K562 (cell line): ENCODE measurements around the gene MOG. TPM values are rescaled to one million over a fixed set of nuclear protein-coding genes. Genes with fewer than 3 reads are reported as not detected.
A peak's percentile ranks its signal among the peaks of the same experiment; 100 is the strongest.

Source experiments
- ASH1L ChIP-seq: fragments of 450-650 bp; IDR thresholded peaks from 2 replicates; pipeline ENCODE4 v1.6.1; 2018; ENCODE audit warnings: borderline replicate concordance, mild to moderate bottlenecking, low read depth; ENCODE audit not compliant: partially characterized antibody
- CEBPB ChIP-seq: fragments of 450-650 bp; IDR thresholded peaks from 2 replicates; pipeline ENCODE4 v1.6.1; 2016; ENCODE audit warnings: missing genetic modification characterization, missing compliant biosample characterization
- CREB1 ChIP-seq, 2 experiments: sonication (generic) in 1 of 2; formaldehyde crosslinking in 1 of 2; IDR thresholded peaks; 2 replicates each; pipeline versions ENCODE4 v1.6.1 to v1.8.0; 2012 to 2022; ENCODE audit warnings: inconsistent platforms in 1 of 2, mild to moderate bottlenecking in 1 of 2, missing genetic modification reagents in 1 of 2, moderate library complexity in 1 of 2
- EP300 ChIP-seq: IDR thresholded peaks from 2 replicates; pipeline ENCODE4 v1.6.1; 2012; ENCODE audit warnings: low read length, improper control_type of control experiment
- ERF ChIP-seq: fragments of 450-650 bp; formaldehyde crosslinking; IDR thresholded peaks from 2 replicates; pipeline ENCODE4 v1.4.0; 2020; ENCODE audit warnings: mild to moderate bottlenecking, mixed read lengths
- GABPA ChIP-seq: fragments of 200-800 bp; sonication (Bioruptor generic); conservative IDR thresholded peaks from 2 replicates; pipeline ENCODE4 v1.6.1; 2016; ENCODE audit warnings: low read depth, missing genetic modification characterization, missing compliant biosample characterization
- HMGN3 ChIP-seq: IDR thresholded peaks from 2 replicates; pipeline ENCODE4 v1.6.1; 2011; ENCODE audit warnings: borderline replicate concordance, low read depth, mild to moderate bottlenecking, mixed read lengths, low read length; ENCODE audit not compliant: insufficient read length; ENCODE audit errors: extremely low read depth
- MCM7 ChIP-seq, 2 experiments: fragments of 450-650 bp; IDR thresholded peaks; 2 replicates each; pipeline ENCODE4 v1.6.1; 2016 to 2018
- MIER1 ChIP-seq: fragments of 450-650 bp; IDR thresholded peaks from 2 replicates; pipeline ENCODE4 v1.6.1; 2016; ENCODE audit warnings: antibody characterized with exemption, mild to moderate bottlenecking, low read depth
- MYNN ChIP-seq, 2 experiments: sonication (generic); formaldehyde crosslinking in 1 of 2; IDR thresholded peaks; 2 replicates each; pipeline versions ENCODE4 v1.5.0 to v1.6.1; 2016 to 2020; ENCODE audit warnings: antibody characterized with exemption in 1 of 2, missing genetic modification reagents in 1 of 2
- PHF20 ChIP-seq: fragments of 450-650 bp; IDR thresholded peaks from 2 replicates; pipeline ENCODE4 v1.6.1; 2018; ENCODE audit not compliant: partially characterized antibody
- POLR2A ChIP-seq: fragments of 450-650 bp; conservative IDR thresholded peaks from 2 replicates; pipeline ENCODE4 v1.6.1; 2016
- POLR2B ChIP-seq: fragments of 450-650 bp; IDR thresholded peaks from 2 replicates; pipeline ENCODE4 v1.6.1; 2018; ENCODE audit warnings: low read depth; ENCODE audit not compliant: partially characterized antibody
- SMARCE1 ChIP-seq: fragments of 450-650 bp; IDR thresholded peaks from 2 replicates; pipeline ENCODE4 v1.7.1; 2016; ENCODE audit warnings: mild to moderate bottlenecking
- STAG1 ChIP-seq: sonication (generic); formaldehyde crosslinking; IDR thresholded peaks from 2 replicates; pipeline ENCODE4 v1.5.0; 2020; ENCODE audit warnings: missing genetic modification reagents, borderline replicate concordance
- TCF7 ChIP-seq: sonication (generic); IDR thresholded peaks from 2 replicates; pipeline ENCODE4 v1.6.1; 2016; ENCODE audit warnings: antibody characterized with exemption, borderline replicate concordance
- XRCC3 ChIP-seq: fragments of 450-650 bp; IDR thresholded peaks from 2 replicates; pipeline ENCODE4 v1.6.1; 2017; ENCODE audit warnings: mild to moderate bottlenecking, moderate library complexity
- ZNF282 ChIP-seq: sonication (generic); formaldehyde crosslinking; IDR thresholded peaks from 2 replicates; pipeline ENCODE4 v1.8.1; 2023; ENCODE audit warnings: missing genetic modification reagents
- ZNF41 ChIP-seq: fragments of 250-450 bp; sonication (Bioruptor Pico); conservative IDR thresholded peaks from 2 replicates; pipeline ENCODE4 v1.4.0; 2020; ENCODE audit warnings: mild to moderate bottlenecking
- polyA plus RNA-seq, 8 experiments: library from polyadenylated mRNA; depleted of rRNA in 4 of 8; stranded (reverse) in 5 of 8; unstranded in 3 of 8; fragments of >200 nt; fragmentation: Nextera tagmentation in 2 of 8; fragmentation: Illumina TruSeq in 1 of 8; extraction: Ambion mirVana in 2 of 8; extraction: Trizol in 1 of 8; gene quantifications; 2 replicates each; pipeline versions ENCODE4 v1.2.1 to v1.2.3, GENCODE V29; 2011 to 2014; ENCODE audit warnings: inconsistent platforms in 1 of 8, missing spikeins in 1 of 8
- total RNA-seq, 7 experiments: library from RNA; depleted of rRNA in 6 of 7; stranded (reverse); fragments of >200 nt in 6 of 7; fragmentation: Illumina TruSeq in 2 of 7; extraction: Trizol in 2 of 7; gene quantifications; 2 replicates each; pipeline versions ENCODE4 v1.2.1 to v1.2.3, GENCODE V29; 2011 to 2021; ENCODE audit warnings: low replicate concordance in 1 of 7
- TF ChIP-seq, protein P1 (sequence below): fragments of 250-450 bp; sonication (Bioruptor Pico); IDR thresholded peaks from 2 replicates; pipeline ENCODE4 v1.9.0; 2021; ENCODE audit warnings: mild to moderate bottlenecking, inconsistent platforms
- TF ChIP-seq, protein P2 (sequence below), 3 experiments: fragments of 200-800 bp in 1 of 3; fragments of 250-450 bp in 1 of 3; fragments of 450-650 bp in 1 of 3; sonication (Bioruptor Pico) in 1 of 3; sonication (Bioruptor generic) in 1 of 3; formaldehyde crosslinking in 1 of 3; IDR thresholded peaks; 2 replicates each; pipeline versions ENCODE4 v1.6.1 to v1.8.0; 2016 to 2022; ENCODE audit warnings: mild to moderate bottlenecking in 2 of 3, missing genetic modification characterization in 2 of 3, missing compliant biosample characterization in 1 of 3, moderate library complexity in 1 of 3
- TF ChIP-seq, protein P3 (sequence below): IDR thresholded peaks from 2 replicates; pipeline ENCODE4 v1.6.1; 2012; ENCODE audit warnings: low read depth, low read length, improper control_type of control experiment, borderline replicate concordance

MOG gene
- total and polyA plus RNA-seq, 9 of the 15 experiments (the other 6 are each of a cell fraction or from before 2014, with no cell fraction given) = not detected

DNA sequence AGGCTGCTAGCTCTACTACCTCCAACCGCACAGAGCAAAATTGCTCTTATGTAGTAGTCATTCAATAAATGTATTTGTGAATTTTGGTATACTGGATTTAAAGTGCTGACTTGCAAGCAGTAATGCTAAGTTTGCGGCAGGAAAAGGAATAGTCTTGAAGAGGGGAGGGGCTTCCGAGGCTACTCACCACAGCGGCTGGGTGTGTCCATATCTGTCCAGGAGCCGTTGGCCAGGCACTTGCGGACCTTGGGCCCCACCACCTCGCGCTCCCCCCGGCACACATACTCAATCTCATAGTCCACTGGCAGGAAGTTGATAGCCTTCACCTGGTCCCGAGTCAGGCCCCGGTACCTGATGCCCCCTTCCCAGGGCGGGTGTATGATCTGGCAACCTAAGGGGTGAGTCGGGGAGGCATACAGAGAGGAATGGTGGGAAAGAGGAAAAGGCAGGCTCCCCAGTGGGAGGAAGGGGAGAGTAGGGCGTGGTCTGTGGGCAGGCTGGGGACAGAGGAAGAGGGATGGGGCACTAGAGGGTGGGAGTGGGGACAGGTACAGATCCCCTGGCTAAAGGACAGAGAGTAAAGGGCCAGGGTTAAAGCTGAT lies 25.6 kb upstream of the MOG start (continued):
- TF ChIP-seq, protein P1, sequence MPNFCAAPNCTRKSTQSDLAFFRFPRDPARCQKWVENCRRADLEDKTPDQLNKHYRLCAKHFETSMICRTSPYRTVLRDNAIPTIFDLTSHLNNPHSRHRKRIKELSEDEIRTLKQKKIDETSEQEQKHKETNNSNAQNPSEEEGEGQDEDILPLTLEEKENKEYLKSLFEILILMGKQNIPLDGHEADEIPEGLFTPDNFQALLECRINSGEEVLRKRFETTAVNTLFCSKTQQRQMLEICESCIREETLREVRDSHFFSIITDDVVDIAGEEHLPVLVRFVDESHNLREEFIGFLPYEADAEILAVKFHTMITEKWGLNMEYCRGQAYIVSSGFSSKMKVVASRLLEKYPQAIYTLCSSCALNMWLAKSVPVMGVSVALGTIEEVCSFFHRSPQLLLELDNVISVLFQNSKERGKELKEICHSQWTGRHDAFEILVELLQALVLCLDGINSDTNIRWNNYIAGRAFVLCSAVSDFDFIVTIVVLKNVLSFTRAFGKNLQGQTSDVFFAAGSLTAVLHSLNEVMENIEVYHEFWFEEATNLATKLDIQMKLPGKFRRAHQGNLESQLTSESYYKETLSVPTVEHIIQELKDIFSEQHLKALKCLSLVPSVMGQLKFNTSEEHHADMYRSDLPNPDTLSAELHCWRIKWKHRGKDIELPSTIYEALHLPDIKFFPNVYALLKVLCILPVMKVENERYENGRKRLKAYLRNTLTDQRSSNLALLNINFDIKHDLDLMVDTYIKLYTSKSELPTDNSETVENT (CRISPR knock-in tag) = no peak
- TF ChIP-seq MCM7 (IDR thresholded peaks at IDR 0.05) (no peak), GABPA (tag) (no peak), CREB1 (IDR thresholded peaks at IDR 0.05) (no peak), CREB1 (CRISPR knock-in tag; IDR thresholded peaks at IDR 0.05) (0 out of 2 replicates have a peak, but pooled peaks have one; percentile 6), HMGN3 (peak; percentile 31), TCF7 (no peak), POLR2B (peak; percentile 49), MYNN (IDR thresholded peaks at IDR 0.05) (no peak), MYNN (CRISPR knock-in tag; IDR thresholded peaks at IDR 0.05) (no peak), ERF (CRISPR knock-in tag) (no peak), SMARCE1 (no peak), POLR2A (peak; percentile 69), CEBPB (no peak), EP300 (peak; percentile 39; the same call in 1 of the 2 replicates), MIER1 (no peak), XRCC3 (no peak), PHF20 (no peak), ZNF41 (CRISPR knock-in tag) (no peak), ASH1L (no peak), ZNF282 (no peak), STAG1 (no peak)
- TF ChIP-seq, protein P2, sequence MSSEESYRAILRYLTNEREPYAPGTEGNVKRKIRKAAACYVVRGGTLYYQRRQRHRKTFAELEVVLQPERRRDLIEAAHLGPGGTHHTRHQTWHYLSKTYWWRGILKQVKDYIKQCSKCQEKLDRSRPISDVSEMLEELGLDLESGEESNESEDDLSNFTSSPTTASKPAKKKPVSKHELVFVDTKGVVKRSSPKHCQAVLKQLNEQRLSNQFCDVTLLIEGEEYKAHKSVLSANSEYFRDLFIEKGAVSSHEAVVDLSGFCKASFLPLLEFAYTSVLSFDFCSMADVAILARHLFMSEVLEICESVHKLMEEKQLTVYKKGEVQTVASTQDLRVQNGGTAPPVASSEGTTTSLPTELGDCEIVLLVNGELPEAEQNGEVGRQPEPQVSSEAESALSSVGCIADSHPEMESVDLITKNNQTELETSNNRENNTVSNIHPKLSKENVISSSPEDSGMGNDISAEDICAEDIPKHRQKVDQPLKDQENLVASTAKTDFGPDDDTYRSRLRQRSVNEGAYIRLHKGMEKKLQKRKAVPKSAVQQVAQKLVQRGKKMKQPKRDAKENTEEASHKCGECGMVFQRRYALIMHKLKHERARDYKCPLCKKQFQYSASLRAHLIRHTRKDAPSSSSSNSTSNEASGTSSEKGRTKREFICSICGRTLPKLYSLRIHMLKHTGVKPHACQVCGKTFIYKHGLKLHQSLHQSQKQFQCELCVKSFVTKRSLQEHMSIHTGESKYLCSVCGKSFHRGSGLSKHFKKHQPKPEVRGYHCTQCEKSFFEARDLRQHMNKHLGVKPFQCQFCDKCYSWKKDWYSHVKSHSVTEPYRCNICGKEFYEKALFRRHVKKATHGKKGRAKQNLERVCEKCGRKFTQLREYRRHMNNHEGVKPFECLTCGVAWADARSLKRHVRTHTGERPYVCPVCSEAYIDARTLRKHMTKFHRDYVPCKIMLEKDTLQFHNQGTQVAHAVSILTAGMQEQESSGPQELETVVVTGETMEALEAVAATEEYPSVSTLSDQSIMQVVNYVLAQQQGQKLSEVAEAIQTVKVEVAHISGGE (CRISPR knock-in tag; IDR thresholded peaks at IDR 0.05) = no peak
- TF ChIP-seq, protein P3, sequence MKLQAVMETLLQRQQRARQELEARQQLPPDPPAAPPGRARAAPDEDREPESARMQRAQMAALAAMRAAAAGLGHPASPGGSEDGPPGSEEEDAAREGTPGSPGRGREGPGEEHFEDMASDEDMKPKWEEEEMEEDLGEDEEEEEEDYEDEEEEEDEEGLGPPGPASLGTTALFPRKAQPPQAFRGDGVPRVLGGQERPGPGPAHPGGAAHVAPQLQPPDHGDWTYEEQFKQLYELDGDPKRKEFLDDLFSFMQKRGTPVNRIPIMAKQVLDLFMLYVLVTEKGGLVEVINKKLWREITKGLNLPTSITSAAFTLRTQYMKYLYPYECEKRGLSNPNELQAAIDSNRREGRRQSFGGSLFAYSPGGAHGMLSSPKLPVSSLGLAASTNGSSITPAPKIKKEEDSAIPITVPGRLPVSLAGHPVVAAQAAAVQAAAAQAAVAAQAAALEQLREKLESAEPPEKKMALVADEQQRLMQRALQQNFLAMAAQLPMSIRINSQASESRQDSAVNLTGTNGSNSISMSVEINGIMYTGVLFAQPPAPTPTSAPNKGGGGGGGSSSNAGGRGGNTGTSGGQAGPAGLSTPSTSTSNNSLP = no peak
